Left cardiac atrium (tissue), 4 donors: ENCODE results near the gene SRGAP1. TPM values are rescaled to one million over a fixed set of nuclear protein-coding genes. Genes with fewer than 3 reads are reported as not detected.
A peak's percentile ranks its signal among the peaks of the same experiment; 100 is the strongest.
"Not testable (repeated sequence)": the region's sequence is repeated elsewhere in the genome, so short reads cannot be mapped to it uniquely, and the experiment has no call there.

ENCODE experiments used
- ATAC-seq, 2 donors: fragments of 200-7000 bp; cut with Tn5 transposase; one replicate each; pipeline ENCODE4 v1.9.1; 2020; ENCODE audit warnings: mild to moderate bottlenecking in 2 of 2, moderate library complexity in 2 of 2
- DNase-seq: peaks from one replicate; pipeline ENCODE4 v3.0.0-alpha.2; 2020
- intact Hi-C, 2 donors: fragments of 100-400 bp; cut with DNase I; formaldehyde crosslinking; loops; one replicate each; pipeline versions ENCODE4 v1.14.1 to v1.15.1; 2022 to 2023
- total RNA-seq, 2 donors: library from RNA; stranded (reverse); fragmentation: NEBNext Ultra II Directional; extraction: Animal tissue kit (Norgen Biotek cat#: 25700); gene quantifications; one replicate each; pipeline ENCODE4 v1.2.1, GENCODE V29; 2021
- donor health status: DM: no; HTN: yes; CAD: no.
- donor health status: DM: no; HTN: yes; CAD: no; lungs with severe emphysema.
- donor health status: DM: yes; HTN: yes; CAD: no.
- donor health status: Dilated cardiomyopathy.

The SRGAP1 gene
- total RNA-seq, 2 donors from 2014 or later: 4.3 to 5.5 TPM

GRCh38 chr12:63859880-63860279 is 15.4 kb downstream of the SRGAP1 start:
- DNase-seq, ATAC-seq, intact Hi-C loops: not testable (repeated sequence)

- intact Hi-C loops: no loop called here
- ATAC-seq: peak; percentile 85 to 89
- peak; percentile 44 for DNase-seq
Measured at GRCh38 chr12:63862187-63862968, 17.9 kb downstream of the SRGAP1 start.

- no peak for DNase-seq
- no peak for ATAC-seq
- intact Hi-C loops: no loop called here
Measured at GRCh38 chr12:63862969-63863230, 18.4 kb downstream of the SRGAP1 start.

GRCh38 chr12:63863658-63864453 is 19.4 kb downstream of the SRGAP1 start:
- intact Hi-C loops: no loop called here
- DNase-seq (no peak), ATAC-seq (no peak)

GRCh38 chr12:63864454-63864706 is 19.9 kb downstream of the SRGAP1 start:
- ATAC-seq: no peak
- no peak for DNase-seq
- intact Hi-C loops: no loop called here

- DNase-seq: no peak
- no peak for ATAC-seq
- intact Hi-C loops: no loop called here
Measured at GRCh38 chr12:63865448-63865847, 20.9 kb downstream of the SRGAP1 start.

- no peak for DNase-seq
- intact Hi-C loops: no loop called here
- ATAC-seq: no peak
Measured at GRCh38 chr12:63867053-63867452, 22.6 kb downstream of the SRGAP1 start.

GRCh38 chr12:63869656-63870055 is 25.2 kb downstream of the SRGAP1 start:
- intact Hi-C loops: no loop called here
- DNase-seq: no peak
- ATAC-seq: no peak

GRCh38 chr12:63870838-63871237 is 26.3 kb downstream of the SRGAP1 start:
- intact Hi-C loops: no loop called here
- no peak for DNase-seq
- ATAC-seq: no peak

- intact Hi-C loops: no loop called here
- ATAC-seq: no peak
- DNase-seq: no peak
Measured at GRCh38 chr12:63874897-63875480, 30.5 kb downstream of the SRGAP1 start.

- no peak for ATAC-seq
- DNase-seq: no peak
- intact Hi-C loops: no loop called here
Measured at GRCh38 chr12:63875703-63876102, 31.2 kb downstream of the SRGAP1 start.

GRCh38 chr12:63876980-63877379 is 32.5 kb downstream of the SRGAP1 start:
- intact Hi-C loops: no loop called here
- ATAC-seq: no peak
- DNase-seq: no peak

- intact Hi-C loops: no loop called here
- DNase-seq: no peak
- no peak for ATAC-seq
Measured at GRCh38 chr12:63877693-63878092, 33.2 kb downstream of the SRGAP1 start.

GRCh38 chr12:63880235-63880634 is 35.7 kb downstream of the SRGAP1 start:
- DNase-seq, ATAC-seq, intact Hi-C loops: not testable (repeated sequence)

GRCh38 chr12:63880742-63881263 is 36.3 kb downstream of the SRGAP1 start:
- DNase-seq (no peak), ATAC-seq (peak in 1 of 2 donors; percentile 55)
- intact Hi-C loops: no loop called here

- peak in 1 of 2 donors; percentile 69 for ATAC-seq
- no peak for DNase-seq
Measured at GRCh38 chr12:63882844-63883243, 38.3 kb downstream of the SRGAP1 start.

GRCh38 chr12:63885401-63885800 is 40.9 kb downstream of the SRGAP1 start:
- intact Hi-C loops: no loop called here
- ATAC-seq (no peak), DNase-seq (no peak)

More at GRCh38 chr12:63882844-63883243, 38.3 kb downstream of the SRGAP1 start:
- intact Hi-C loops: no loop called here

- DNase-seq (no peak), ATAC-seq (peak in 1 of 2 donors; percentile 81)
- intact Hi-C loops: no loop called here
Measured at GRCh38 chr12:63888908-63889635, 44.6 kb downstream of the SRGAP1 start.

GRCh38 chr12:63889721-63890509 is 45.4 kb downstream of the SRGAP1 start:
- DNase-seq (no peak), ATAC-seq (no peak)
- intact Hi-C loops: no loop called here
